Testis (tissue), 3 donors: ENCODE measurements around the gene SOD3. TPM values are rescaled to one million over a fixed set of nuclear protein-coding genes. Genes with fewer than 3 reads are reported as not detected.

ENCODE experiments used
- DNase-seq: peaks from one replicate; pipeline ENCODE4 v3.0.0-alpha.2; 2019
- H3K27ac ChIP-seq, 2 donors: fragments of 200-600 bp; sonication (generic); one replicate each; pipeline ENCODE4 v1.5.1; 2019
- H3K27me3 ChIP-seq: fragments of 200-600 bp; sonication (generic); one replicate; pipeline ENCODE4 v1.5.1; 2019
- H3K36me3 ChIP-seq: fragments of 200-600 bp; sonication (generic); one replicate; pipeline ENCODE4 v1.5.1; 2017; ENCODE audit warnings: low read depth; ENCODE audit errors: missing control alignments
- H3K4me1 ChIP-seq: fragments of 200-600 bp; sonication (generic); one replicate; pipeline ENCODE4 v1.5.1; 2019
- H3K4me3 ChIP-seq, 2 donors: fragments of 200-600 bp; sonication (generic); one replicate each; pipeline ENCODE4 v1.5.1; 2017 to 2019
- H3K9me3 ChIP-seq: fragments of 200-600 bp; sonication (generic); one replicate; pipeline ENCODE4 v1.5.1; 2017
- POLR2A ChIP-seq: fragments of 450-650 bp; IDR thresholded peaks from one replicate; pipeline ENCODE4 v1.6.1; 2017; ENCODE audit warnings: antibody characterized with exemption, mild to moderate bottlenecking, moderate library complexity
- WGBS, 2 donors: methylation state at CpG; one replicate each; pipeline ENCODE4 v1.1.5; 2018; 5-methylcytosine and 5-hydroxymethylcytosine counted together
- intact Hi-C: fragments of 100-400 bp; cut with DNase I; formaldehyde crosslinking; loops from one replicate; pipeline ENCODE4 v1.15.1; 2023; ENCODE audit warnings: low total_unique reads
- polyA plus RNA-seq: library from polyadenylated mRNA; stranded (reverse); fragments of 350-450 nt; fragmentation: Illumina TruSeq; extraction: RNeasy Lipid Tissue Mini Kit (QIAGEN cat#74804); gene quantifications from one replicate; pipeline ENCODE4 v1.2.3, GENCODE V29; 2014; ENCODE audit warnings: low read depth, low replicate concordance; ENCODE audit not compliant: insufficient read depth
- small RNA-seq, 2 donors: library from RNA; depleted of rRNA; stranded (forward); fragments of <200 nt; gene quantifications; one replicate each; pipeline ENCODE3, GENCODE V24; 2016
- total RNA-seq, 2 donors: library from RNA; depleted of rRNA; stranded (reverse); fragments of >200 nt; gene quantifications; one replicate each; pipeline ENCODE4 v1.2.3, GENCODE V29; 2016
- TF ChIP-seq, protein P1 (sequence below), 3 experiments: fragments of 450-650 bp in 2 of 3; fragments of 200-600 bp in 1 of 3; sonication (generic) in 1 of 3; IDR thresholded peaks; one replicate each; pipeline ENCODE4 v1.5.1; 2016 to 2019; ENCODE audit warnings: antibody characterized with exemption in 3 of 3, mild to moderate bottlenecking in 2 of 3, moderate library complexity in 1 of 3

Gene SOD3
- total and polyA plus RNA-seq, 3 donors from 2014 or later = 136 to 355 (median 354) TPM

DNA sequence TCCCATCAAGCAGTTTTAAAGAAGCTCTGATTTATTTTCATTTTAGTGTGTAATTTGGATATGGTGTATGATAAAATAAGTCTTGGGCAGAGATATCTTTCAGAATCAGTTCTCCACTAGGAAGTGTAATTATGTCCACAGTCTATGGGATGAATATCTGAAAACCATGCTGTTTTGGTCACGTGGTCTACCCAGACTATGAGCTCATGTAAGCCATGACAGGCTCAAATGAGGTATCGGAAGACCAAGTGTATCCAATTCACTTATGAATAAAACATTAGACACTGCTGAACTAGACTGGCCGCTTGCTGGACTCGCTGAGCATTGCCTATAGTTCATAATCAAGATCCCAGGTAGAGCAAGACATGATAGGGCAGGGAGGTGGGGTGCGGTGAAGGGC is 50.5 kb downstream of the SOD3 start:
- 93 to 96% methylated on average over 5 of the region's 5 CpGs for WGBS, 2 donors
- DNase-seq = no peak
- Histone ChIP-seq H3K9me3 (no peaks in the 10 kb centered on the region), H3K27ac (no peak overlapping the region), H3K36me3 (no peaks in the 10 kb centered on the region), H3K4me3 (no peak overlapping the region), H3K4me1 (no peaks in the 10 kb centered on the region), H3K27me3 (no peaks in the 10 kb centered on the region)
- intact Hi-C loops = no loop called here
- TF ChIP-seq, protein P1, sequence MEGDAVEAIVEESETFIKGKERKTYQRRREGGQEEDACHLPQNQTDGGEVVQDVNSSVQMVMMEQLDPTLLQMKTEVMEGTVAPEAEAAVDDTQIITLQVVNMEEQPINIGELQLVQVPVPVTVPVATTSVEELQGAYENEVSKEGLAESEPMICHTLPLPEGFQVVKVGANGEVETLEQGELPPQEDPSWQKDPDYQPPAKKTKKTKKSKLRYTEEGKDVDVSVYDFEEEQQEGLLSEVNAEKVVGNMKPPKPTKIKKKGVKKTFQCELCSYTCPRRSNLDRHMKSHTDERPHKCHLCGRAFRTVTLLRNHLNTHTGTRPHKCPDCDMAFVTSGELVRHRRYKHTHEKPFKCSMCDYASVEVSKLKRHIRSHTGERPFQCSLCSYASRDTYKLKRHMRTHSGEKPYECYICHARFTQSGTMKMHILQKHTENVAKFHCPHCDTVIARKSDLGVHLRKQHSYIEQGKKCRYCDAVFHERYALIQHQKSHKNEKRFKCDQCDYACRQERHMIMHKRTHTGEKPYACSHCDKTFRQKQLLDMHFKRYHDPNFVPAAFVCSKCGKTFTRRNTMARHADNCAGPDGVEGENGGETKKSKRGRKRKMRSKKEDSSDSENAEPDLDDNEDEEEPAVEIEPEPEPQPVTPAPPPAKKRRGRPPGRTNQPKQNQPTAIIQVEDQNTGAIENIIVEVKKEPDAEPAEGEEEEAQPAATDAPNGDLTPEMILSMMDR (IDR thresholded peaks at IDR 0.05) = no peak
- TF ChIP-seq POLR2A = no peak

DNA sequence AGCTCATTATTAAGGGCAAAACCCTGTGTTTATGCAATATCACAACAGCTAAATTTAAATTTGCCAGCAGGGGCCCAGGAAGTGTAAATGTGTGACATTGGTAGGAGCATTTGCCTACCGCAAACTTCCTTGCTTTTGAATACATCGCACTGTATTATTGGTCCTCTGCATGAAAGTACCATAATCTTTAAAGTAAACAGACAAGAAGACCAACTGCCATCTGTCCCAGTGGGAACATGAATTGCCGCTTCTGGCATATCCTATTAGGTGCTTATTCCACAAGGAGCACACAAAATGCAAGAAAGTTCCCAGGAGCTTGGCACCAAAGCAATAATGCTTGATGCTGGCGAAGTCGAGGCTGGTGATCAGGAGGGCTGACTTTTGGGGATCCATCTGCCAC is 51.3 kb downstream of the SOD3 start:
- Histone ChIP-seq H3K4me1 (no peaks in the 10 kb centered on the region), H3K4me3 (no peak overlapping the region), H3K27me3 (no peaks in the 10 kb centered on the region), H3K36me3 (no peaks in the 10 kb centered on the region), H3K27ac (no peak overlapping the region), H3K9me3 (no peaks in the 10 kb centered on the region)
- TF ChIP-seq, protein P1 (IDR thresholded peaks at IDR 0.05) = no peak
- no peak for TF ChIP-seq POLR2A
- 83 to 93% methylated on average over 5 of the region's 5 CpGs for WGBS, 2 donors
- no peak for DNase-seq
- intact Hi-C loops = no loop called here

DNA sequence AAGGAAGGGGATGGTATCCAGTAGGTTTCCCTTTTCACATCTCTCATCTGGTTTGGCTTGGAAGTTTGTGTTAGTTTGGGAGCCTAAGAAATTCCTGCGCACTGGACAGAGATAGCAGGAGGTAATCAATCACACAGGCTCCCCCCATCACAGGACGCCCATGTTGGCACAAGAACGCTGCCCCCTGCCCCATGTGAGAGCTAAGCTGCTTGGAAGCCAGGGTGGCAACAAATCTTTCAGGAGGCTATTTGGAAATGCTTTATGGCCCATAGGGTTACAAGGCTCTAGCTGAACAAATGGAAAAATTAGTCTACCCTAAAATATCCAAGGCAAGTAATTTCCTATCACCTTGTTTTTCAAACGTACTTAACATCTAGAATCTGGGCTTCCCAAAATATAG is 54.0 kb downstream of the SOD3 start:
- WGBS, 2 donors = 87 to 89% methylated on average over 4 of the region's 4 CpGs

DNA sequence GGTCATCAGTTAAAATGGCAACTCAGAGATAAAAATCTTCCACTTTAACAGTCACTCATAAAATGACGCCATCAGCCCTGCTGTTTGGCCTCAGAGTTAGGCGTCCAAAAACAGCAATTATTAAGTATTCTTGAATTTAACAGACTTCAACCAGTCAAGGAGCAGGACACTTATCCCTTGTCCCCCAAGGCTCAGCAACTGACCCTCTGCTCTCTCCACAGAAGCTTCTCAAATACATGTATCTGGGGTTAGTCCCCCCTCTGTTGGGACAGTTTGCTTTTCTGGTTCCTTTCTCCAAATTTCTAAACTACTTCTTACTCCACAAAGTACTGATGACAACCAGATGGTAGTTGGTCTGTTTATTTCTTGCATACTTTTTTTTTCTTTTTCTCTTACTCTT is 54.4 kb downstream of the SOD3 start:
- Histone ChIP-seq H3K27ac (no peak overlapping the region), H3K36me3 (no peaks in the 10 kb centered on the region), H3K27me3 (no peaks in the 10 kb centered on the region), H3K4me1 (no peaks in the 10 kb centered on the region), H3K4me3 (no peak overlapping the region), H3K9me3 (no peaks in the 10 kb centered on the region)
- intact Hi-C loops = no loop called here
- DNase-seq = no peak
- TF ChIP-seq, protein P1 (IDR thresholded peaks at IDR 0.05) = no peak
- WGBS, 2 donors = 90 to 93% methylated on average over 2 of the region's 2 CpGs

More for the DNA sequence above, 54.0 kb downstream of the SOD3 start:
- Histone ChIP-seq H3K27ac (no peak overlapping the region), H3K9me3 (no peaks in the 10 kb centered on the region), H3K36me3 (no peaks in the 10 kb centered on the region), H3K27me3 (no peaks in the 10 kb centered on the region), H3K4me1 (no peaks in the 10 kb centered on the region), H3K4me3 (no peak overlapping the region)
- intact Hi-C loops = no loop called here
- TF ChIP-seq, protein P1 (IDR thresholded peaks at IDR 0.05) = no peak
- no peak for TF ChIP-seq POLR2A
- DNase-seq = no peak

Small RNA genes lying within 50 kb of the gene (small RNA-seq; reads per million reads assigned to genes)
- gene AC006390.1 = 0 reads per million in 2 donors

Other genes with a start within 250 kb of the SOD3 start
- gene DHX15, start 211.0 kb upstream of the SOD3 start, total RNA-seq = 100 to 1,000 TPM; 123 to 136 TPM
- gene DHX15, start 211.0 kb upstream of the SOD3 start, polyA plus RNA-seq = 84.1 TPM
- 10 to 100 TPM; 12.6 to 17.2 TPM for gene CCDC149, start 117.5 kb downstream of the SOD3 start, total RNA-seq
- 9.4 TPM for gene CCDC149, start 117.5 kb downstream of the SOD3 start, polyA plus RNA-seq
- gene LGI2, start 235.4 kb downstream of the SOD3 start, total RNA-seq = under 1 TPM; 0.74 to 0.87 TPM
- 3.4 TPM for gene LGI2, start 235.4 kb downstream of the SOD3 start, polyA plus RNA-seq